ENCODE data around the gene WDR90.

The WDR90 gene

GRCh38 chr16:658679-659571 lies 9.8 kb downstream of the WDR90 start:
- Histone ChIP-seq H3K27me3 (no peaks in the 10 kb centered on the region), H3K9me3 (replicated peaks in 1 of 11) (no peaks in the 10 kb centered on the region), H3K27ac (no peak overlapping the region), H4K20me1 (peaks cover 0 to 64% (median 0%) of the 10 kb centered on the region in 11 experiments; a peak in 5 of 22 replicates), H3K36me3 (peaks cover 0 to 74% (median 47%) of the 10 kb centered on the region in 11 experiments; a peak in 20 of 22 replicates), H3K9ac (no peak overlapping the region), H3K4me3 (no peak overlapping the region), H3K4me2 (no peak overlapping the region), H3K4me1 (peaks cover 14 to 27% (median 24%) of the 10 kb centered on the region in 10 experiments)
- TF ChIP-seq Cebpa-rat (IDR thresholded peaks at IDR 0.05) = no peak

- no peaks in the 10 kb centered on the region for H3K9me3 ChIP-seq (replicated peaks in 1 of 11)
- no peak for TF ChIP-seq Cebpa-rat (IDR thresholded peaks at IDR 0.05)
- H3K4me3 ChIP-seq = no peak overlapping the region
- peak overlapping the region in 2 of 11 experiments; percentile 30 to 38; a peak in 1 of 22 replicates for H3K9ac ChIP-seq
- peaks cover 0 to 64% (median 0%) of the 10 kb centered on the region in 11 experiments; a peak in 5 of 22 replicates for H4K20me1 ChIP-seq
- H3K27ac ChIP-seq = 0 out of 22 replicates have a peak overlapping the region, but pooled peaks of 1 of the 11 experiments have one; percentile 35
- H3K4me1 ChIP-seq = peaks cover 14 to 33% (median 29%) of the 10 kb centered on the region in 10 experiments
- H3K36me3 ChIP-seq = peaks cover 0 to 68% (median 45%) of the 10 kb centered on the region in 11 experiments; a peak in 20 of 22 replicates
- H3K4me2 ChIP-seq = peak overlapping the region in 3 of 11 experiments; percentile 68 to 82 (median 75); a peak in 3 of 22 replicates
- H3K27me3 ChIP-seq = no peaks in the 10 kb centered on the region
These were observed 10.5 kb downstream of the WDR90 start for GRCh38 chr16:659618-660017.

- Histone ChIP-seq H3K36me3 (peaks cover 0 to 63% (median 43%) of the 10 kb centered on the region in 11 experiments; a peak in 20 of 22 replicates), H3K27me3 (no peaks in the 10 kb centered on the region), H4K20me1 (peaks cover 0 to 60% (median 0%) of the 10 kb centered on the region in 11 experiments; a peak in 5 of 22 replicates), H3K4me2 (peak overlapping the region; percentile 39 to 82 (median 63); a peak in 21 of 22 replicates), H3K27ac (peak overlapping the region in 7 of 11 experiments; percentile 29 to 53 (median 48); a peak in 12 of 22 replicates), H3K4me1 (peaks cover 14 to 38% (median 29%) of the 10 kb centered on the region in 10 experiments), H3K9ac (peak overlapping the region in 8 of 11 experiments; percentile 17 to 54 (median 36); a peak in 14 of 22 replicates), H3K4me3 (0 out of 20 replicates have a peak overlapping the region, but pooled peaks of 1 of the 10 experiments have one; percentile 34), H3K9me3 (replicated peaks in 1 of 11) (no peaks in the 10 kb centered on the region)
- TF ChIP-seq Cebpa-rat (IDR thresholded peaks at IDR 0.05) = no peak
These were observed 10.9 kb downstream of the WDR90 start for GRCh38 chr16:660132-660458.

GRCh38 chr16:660459-661183 lies 11.5 kb downstream of the WDR90 start:
- no peaks in the 10 kb centered on the region for H3K9me3 ChIP-seq (replicated peaks in 1 of 11)
- peaks cover 14 to 42% (median 29%) of the 10 kb centered on the region in 10 experiments for H3K4me1 ChIP-seq
- peak overlapping the region in 7 of 11 experiments; percentile 29 to 56 (median 50); a peak in 14 of 22 replicates for H3K27ac ChIP-seq
- 0 out of 20 replicates have a peak overlapping the region, but pooled peaks of 2 of the 10 experiments have one; percentile 20 to 34 for H3K4me3 ChIP-seq
- peaks cover 0 to 58% (median 38%) of the 10 kb centered on the region in 11 experiments; a peak in 20 of 22 replicates for H3K36me3 ChIP-seq
- TF ChIP-seq Cebpa-rat (IDR thresholded peaks at IDR 0.05) = no peak
- peak overlapping the region; percentile 39 to 82 (median 64) for H3K4me2 ChIP-seq
- H3K9ac ChIP-seq = peak overlapping the region in 10 of 11 experiments; percentile 22 to 64 (median 54); a peak in 17 of 22 replicates
- H4K20me1 ChIP-seq = peaks cover 0 to 54% (median 0%) of the 10 kb centered on the region in 11 experiments; a peak in 5 of 22 replicates
- H3K27me3 ChIP-seq = no peaks in the 10 kb centered on the region

GRCh38 chr16:661184-661821 lies 12.1 kb downstream of the WDR90 start:
- peaks cover 14 to 43% (median 29%) of the 10 kb centered on the region in 10 experiments for H3K4me1 ChIP-seq
- H3K4me3 ChIP-seq = no peak overlapping the region
- no peak for TF ChIP-seq Cebpa-rat (IDR thresholded peaks at IDR 0.05)
- H3K36me3 ChIP-seq = peaks cover 0 to 54% (median 33%) of the 10 kb centered on the region in 11 experiments; a peak in 20 of 22 replicates
- peak overlapping the region; percentile 31 to 70 (median 55); a peak in 19 of 22 replicates for H3K4me2 ChIP-seq
- peak overlapping the region in 9 of 11 experiments; percentile 22 to 64 (median 54); a peak in 15 of 22 replicates for H3K9ac ChIP-seq
- H3K27me3 ChIP-seq = no peaks in the 10 kb centered on the region
- peaks cover 0 to 51% (median 0%) of the 10 kb centered on the region in 11 experiments; a peak in 5 of 22 replicates for H4K20me1 ChIP-seq
- H3K9me3 ChIP-seq (replicated peaks in 1 of 11) = no peaks in the 10 kb centered on the region
- peak overlapping the region in 6 of 11 experiments; percentile 1 to 56 (median 50); a peak in 7 of 22 replicates for H3K27ac ChIP-seq

GRCh38 chr16:662095-662494 lies 12.9 kb downstream of the WDR90 start:
- H3K36me3 ChIP-seq = peaks cover 0 to 52% (median 25%) of the 10 kb centered on the region in 11 experiments; a peak in 20 of 22 replicates
- H3K4me3 ChIP-seq = no peak overlapping the region
- no peak for TF ChIP-seq Cebpa-rat (IDR thresholded peaks at IDR 0.05)
- H3K9me3 ChIP-seq (replicated peaks in 1 of 11) = no peaks in the 10 kb centered on the region
- peak overlapping the region in 5 of 11 experiments; percentile 8 to 64 (median 44); a peak in 6 of 22 replicates for H3K9ac ChIP-seq
- H3K4me1 ChIP-seq = peaks cover 15 to 51% (median 36%) of the 10 kb centered on the region in 10 experiments
- no peaks in the 10 kb centered on the region for H3K27me3 ChIP-seq
- 0 out of 22 replicates have a peak overlapping the region, but pooled peaks of 1 of the 11 experiments have one; percentile 46 for H3K27ac ChIP-seq
- peaks cover 0 to 43% (median 0%) of the 10 kb centered on the region in 11 experiments; a peak in 5 of 22 replicates for H4K20me1 ChIP-seq
- no peak overlapping the region for H3K4me2 ChIP-seq

GRCh38 chr16:662597-662996 lies 13.4 kb downstream of the WDR90 start:
- Histone ChIP-seq H3K36me3 (peaks cover 0 to 47% (median 20%) of the 10 kb centered on the region in 11 experiments; a peak in 19 of 22 replicates), H3K9me3 (replicated peaks in 1 of 11) (no peaks in the 10 kb centered on the region), H3K4me2 (no peak overlapping the region), H3K4me1 (peaks cover 20 to 56% (median 41%) of the 10 kb centered on the region in 10 experiments), H4K20me1 (peaks cover 0 to 38% (median 0%) of the 10 kb centered on the region in 11 experiments; a peak in 4 of 22 replicates), H3K27me3 (no peaks in the 10 kb centered on the region), H3K4me3 (no peak overlapping the region), H3K27ac (no peak overlapping the region), H3K9ac (peak overlapping the region in 3 of 11 experiments; percentile 8 to 59 (median 19); a peak in 4 of 22 replicates)
- no peak for TF ChIP-seq Cebpa-rat (IDR thresholded peaks at IDR 0.05)
